BE2C (cell line): ENCODE data around the gene NPAS1.

Source experiments
- DNase-seq: peaks from one replicate; pipeline ENCODE4 v3.0.0-alpha.2; 2020
- H3K27me3 ChIP-seq: fragments of 250-450 bp; sonication (Bioruptor Pico); 2 replicates; pipeline ENCODE4 v1.5.1; 2020; ENCODE audit warnings: mild to moderate bottlenecking
- H3K36me3 ChIP-seq: fragments of 250-450 bp; sonication (Bioruptor Pico); 2 replicates; pipeline ENCODE4 v1.5.1; 2020; ENCODE audit warnings: mild to moderate bottlenecking
- H3K4me1 ChIP-seq: fragments of 250-450 bp; sonication (Bioruptor Pico); 2 replicates; pipeline ENCODE4 v1.5.1; 2020
- H3K4me3 ChIP-seq: 2 replicates; pipeline ENCODE4 v1.5.1; 2011; ENCODE audit warnings: low read depth, low read length
- H3K9me3 ChIP-seq: fragments of 250-450 bp; sonication (Bioruptor Pico); 2 replicates; pipeline ENCODE4 v1.5.1; 2020
- CTCF ChIP-seq: IDR thresholded peaks from 2 replicates; pipeline ENCODE4 v1.5.1; 2012; ENCODE audit warnings: mild to moderate bottlenecking, low read depth, low read length

NPAS1 gene

GRCh38 chr19:47057328-47057727 lies 37.7 kb downstream of the NPAS1 start:
- no peaks in the 10 kb centered on the region for H3K4me1 ChIP-seq
- H3K36me3 ChIP-seq: no peaks in the 10 kb centered on the region
- TF ChIP-seq CTCF: no peak
- no peak overlapping the region for H3K4me3 ChIP-seq
- H3K27me3 ChIP-seq: no peaks in the 10 kb centered on the region
- no peaks in the 10 kb centered on the region for H3K9me3 ChIP-seq
- DNase-seq: no peak

- no peaks in the 10 kb centered on the region for H3K9me3 ChIP-seq
- no peaks in the 10 kb centered on the region for H3K27me3 ChIP-seq
- no peak for DNase-seq
- H3K4me3 ChIP-seq: no peak overlapping the region
- H3K4me1 ChIP-seq: no peaks in the 10 kb centered on the region
- no peak for TF ChIP-seq CTCF
- peaks cover 2% of the 10 kb centered on the region for H3K36me3 ChIP-seq
Observed at GRCh38 chr19:47058621-47059022, 39.0 kb downstream of the NPAS1 start.

GRCh38 chr19:47063874-47064273 lies 44.2 kb downstream of the NPAS1 start:
- H3K36me3 ChIP-seq: peaks cover 45% of the 10 kb centered on the region
- H3K4me3 ChIP-seq: no peak overlapping the region
- DNase-seq: no peak
- H3K4me1 ChIP-seq: no peaks in the 10 kb centered on the region; the same call in 1 of the 2 replicates
- H3K27me3 ChIP-seq: no peaks in the 10 kb centered on the region
- TF ChIP-seq CTCF: no peak
- H3K9me3 ChIP-seq: no peaks in the 10 kb centered on the region

- no peaks in the 10 kb centered on the region for H3K9me3 ChIP-seq
- no peak for DNase-seq
- no peak overlapping the region for H3K4me3 ChIP-seq
- H3K36me3 ChIP-seq: peaks cover 57% of the 10 kb centered on the region
- H3K4me1 ChIP-seq: no peaks in the 10 kb centered on the region; the same call in 1 of the 2 replicates
- TF ChIP-seq CTCF: no peak
- H3K27me3 ChIP-seq: no peaks in the 10 kb centered on the region
Observed at GRCh38 chr19:47065242-47065641, 45.6 kb downstream of the NPAS1 start.

- no peak for TF ChIP-seq CTCF
- H3K4me3 ChIP-seq: no peak overlapping the region
- H3K4me1 ChIP-seq: no peaks in the 10 kb centered on the region; the same call in 1 of the 2 replicates
- H3K9me3 ChIP-seq: no peaks in the 10 kb centered on the region
- peaks cover 70% of the 10 kb centered on the region for H3K36me3 ChIP-seq
- no peak for DNase-seq
- H3K27me3 ChIP-seq: no peaks in the 10 kb centered on the region
Observed at GRCh38 chr19:47066376-47067214, 47.0 kb downstream of the NPAS1 start.

- Histone ChIP-seq H3K9me3 (no peaks in the 10 kb centered on the region), H3K4me1 (no peaks in the 10 kb centered on the region; the same call in 1 of the 2 replicates), H3K27me3 (no peaks in the 10 kb centered on the region), H3K36me3 (peaks cover 76% of the 10 kb centered on the region), H3K4me3 (no peak overlapping the region)
- TF ChIP-seq CTCF: no peak
- DNase-seq: no peak
Observed at GRCh38 chr19:47067215-47067847, 47.7 kb downstream of the NPAS1 start.
